ENCODE data around the gene FARS2. TPM values are rescaled to one million over a fixed set of nuclear protein-coding genes. Genes with fewer than 3 reads are reported as not detected.
"Not testable (repeated sequence)": the region's sequence is repeated elsewhere in the genome, so short reads cannot be mapped to it uniquely, and the experiment has no call there.

FARS2 gene
- total RNA-seq, 1 experiment from 2014 or later, result 20.0 TPM

GRCh38 chr6:5782783-5783547 is 521.7 kb downstream of the FARS2 start:
- DNase-seq (ENCODE audit: low spot score), result peak; percentile 33

- no peak for DNase-seq (ENCODE audit: low spot score)
Observed at GRCh38 chr6:5783584-5784089, 522.3 kb downstream of the FARS2 start.

GRCh38 chr6:5785249-5785648 is 523.9 kb downstream of the FARS2 start:
- DNase-seq (ENCODE audit: low spot score), result no peak

DNA sequence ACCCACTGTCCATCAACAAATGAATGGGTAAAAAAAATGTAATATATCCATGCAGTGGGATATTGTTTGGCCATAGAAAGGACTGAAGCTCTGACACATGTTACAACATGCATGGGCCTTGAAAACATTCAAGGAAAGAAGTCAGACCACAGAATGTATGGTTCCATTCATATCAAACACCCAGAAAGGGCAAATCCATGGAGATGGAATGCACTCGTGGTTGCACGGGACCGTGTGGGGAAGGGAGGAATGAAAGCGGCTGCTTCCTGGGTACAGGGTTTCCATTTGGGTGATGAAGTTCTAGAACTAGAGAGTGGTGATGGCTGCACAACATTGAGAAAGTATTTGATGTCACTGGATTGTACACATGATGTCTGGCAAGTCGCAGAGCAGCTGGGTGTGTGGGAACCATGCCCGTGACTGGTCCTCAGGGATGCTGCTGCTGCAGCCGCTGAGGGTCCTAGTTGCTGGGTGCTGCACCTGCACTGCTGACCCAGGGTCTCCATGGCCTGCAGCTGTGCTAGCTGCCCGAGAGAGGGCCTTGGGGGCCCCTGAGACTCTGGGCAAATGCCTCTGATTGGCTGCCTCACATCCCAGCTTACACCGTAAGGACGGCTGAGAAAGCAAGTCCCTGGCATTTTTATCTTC is 525.1 kb downstream of the FARS2 start:
- DNase-seq (ENCODE audit: low spot score), result no peak

DNA sequence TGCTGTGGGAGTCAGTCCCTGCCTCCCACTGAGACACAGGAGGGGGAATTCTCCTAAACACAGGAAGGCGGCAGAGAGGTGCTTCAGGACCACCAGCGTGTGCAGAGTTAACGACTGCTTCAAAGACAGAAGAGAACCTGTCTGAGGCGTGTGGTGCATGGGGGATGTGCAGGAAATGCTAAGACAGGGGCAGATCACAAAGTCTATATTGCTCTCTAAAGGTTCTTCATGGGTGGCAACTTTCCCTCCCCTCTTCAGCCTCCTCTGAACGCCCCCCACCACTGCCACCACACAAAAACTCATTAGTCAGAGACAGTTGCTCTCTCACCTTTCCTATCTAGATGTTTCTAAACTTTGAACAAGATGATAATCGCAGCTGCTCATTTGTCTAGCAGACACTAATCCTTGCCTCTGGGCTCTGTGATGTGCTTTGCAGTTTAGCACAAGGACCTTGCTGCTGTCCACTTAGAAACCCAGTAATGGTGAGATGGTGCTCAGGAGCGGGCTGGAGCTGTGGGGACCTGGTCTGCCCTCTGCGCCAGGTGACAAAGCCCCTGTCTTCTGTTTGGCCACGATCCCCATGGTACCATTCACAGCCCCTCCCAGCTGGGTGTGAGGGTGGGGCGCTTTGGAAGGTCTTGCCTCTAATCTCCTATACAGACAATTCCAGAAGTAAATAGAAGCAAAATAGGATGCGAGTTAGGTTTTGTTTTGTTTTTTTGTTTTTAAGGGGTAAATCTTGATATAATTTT is 525.8 kb downstream of the FARS2 start:
- DNase-seq (ENCODE audit: low spot score), result no peak

GRCh38 chr6:5789426-5789825 is 528.1 kb downstream of the FARS2 start:
- DNase-seq (ENCODE audit: low spot score), result not testable (repeated sequence)

DNA sequence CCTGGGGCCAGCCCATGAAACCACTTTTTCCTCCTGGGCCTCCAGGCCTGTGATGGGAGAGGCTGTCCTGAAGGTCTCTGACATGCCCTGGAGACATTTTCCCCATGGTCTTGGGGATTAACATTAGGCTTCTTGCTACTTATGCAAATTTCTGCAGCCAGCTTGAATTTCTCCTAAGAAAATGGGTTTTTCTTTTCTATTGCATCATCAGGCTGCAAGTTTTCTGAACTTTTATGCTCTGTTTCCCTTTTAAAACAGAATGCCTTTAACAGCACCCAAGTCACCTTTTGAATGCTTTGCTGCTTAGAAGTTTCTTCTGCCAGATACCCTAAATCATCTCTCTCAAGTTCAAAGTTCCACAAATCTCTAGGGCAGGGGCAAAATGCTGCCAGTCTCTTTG is 535.2 kb downstream of the FARS2 start:
- not testable (repeated sequence) for DNase-seq (ENCODE audit: low spot score)

DNA sequence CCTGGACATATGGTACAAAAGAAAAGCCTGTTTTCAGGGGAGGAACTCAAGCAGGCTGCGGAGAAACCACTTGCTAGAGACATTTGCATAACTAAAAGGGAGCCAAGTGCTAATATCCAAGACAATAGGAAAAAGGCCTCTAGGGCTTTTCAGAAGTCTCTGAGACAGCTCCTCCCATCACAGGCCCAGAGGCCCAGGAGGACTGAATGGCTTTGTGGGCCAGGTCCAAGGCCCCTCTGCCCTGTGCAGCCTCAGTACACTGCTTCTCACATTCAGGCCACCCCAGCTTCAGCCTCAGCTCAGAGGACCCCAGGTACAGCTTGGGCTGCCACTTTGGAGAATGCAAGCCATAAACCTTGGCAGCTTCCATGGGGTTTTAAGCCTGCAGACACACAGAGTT is 545.1 kb downstream of the FARS2 start:
- not testable (repeated sequence) for DNase-seq (ENCODE audit: low spot score)

DNA sequence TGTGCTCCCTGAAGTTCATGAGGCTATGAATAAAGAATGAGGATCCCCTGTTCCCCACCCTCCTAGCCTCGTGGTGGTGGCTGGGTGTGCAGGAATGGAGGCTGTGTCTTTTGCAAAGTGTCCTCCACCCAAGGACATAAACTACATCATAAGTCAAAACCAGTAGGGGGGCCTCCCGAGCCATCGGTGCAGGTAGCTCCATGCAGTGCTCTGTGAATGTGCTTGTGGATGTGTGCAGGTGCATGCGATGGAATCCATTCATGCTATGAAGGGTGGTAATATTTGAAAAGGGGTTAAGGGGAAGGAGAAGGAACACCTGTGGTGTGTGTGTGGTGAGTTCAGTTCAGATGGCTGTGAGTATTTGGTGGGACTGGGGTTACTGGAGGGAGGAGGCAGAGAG is 548.1 kb downstream of the FARS2 start:
- no peak for DNase-seq (ENCODE audit: low spot score)

DNA sequence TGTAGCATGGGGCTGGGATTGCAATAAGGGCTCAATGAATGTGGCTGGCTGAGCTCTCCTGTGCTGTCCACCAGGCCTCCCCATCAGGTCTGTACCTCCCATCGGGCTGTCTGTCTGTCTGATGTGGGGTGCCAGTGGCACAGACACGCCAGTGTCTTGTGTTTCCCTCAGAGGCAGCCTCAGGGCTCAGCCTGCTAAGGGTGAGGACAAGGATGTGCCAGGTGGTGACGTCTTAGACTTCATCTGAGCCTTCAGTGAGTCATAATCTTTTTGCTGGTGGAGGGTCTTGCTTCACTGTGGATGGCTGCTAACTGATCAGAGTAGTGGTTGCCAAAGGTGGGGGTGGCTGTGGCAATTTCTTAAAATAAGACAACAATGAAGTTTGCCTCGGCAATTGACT is 550.7 kb downstream of the FARS2 start:
- no peak for DNase-seq (ENCODE audit: low spot score)

- no peak for DNase-seq (ENCODE audit: low spot score)
Observed at GRCh38 chr6:5813625-5814027, 552.3 kb downstream of the FARS2 start.

DNA sequence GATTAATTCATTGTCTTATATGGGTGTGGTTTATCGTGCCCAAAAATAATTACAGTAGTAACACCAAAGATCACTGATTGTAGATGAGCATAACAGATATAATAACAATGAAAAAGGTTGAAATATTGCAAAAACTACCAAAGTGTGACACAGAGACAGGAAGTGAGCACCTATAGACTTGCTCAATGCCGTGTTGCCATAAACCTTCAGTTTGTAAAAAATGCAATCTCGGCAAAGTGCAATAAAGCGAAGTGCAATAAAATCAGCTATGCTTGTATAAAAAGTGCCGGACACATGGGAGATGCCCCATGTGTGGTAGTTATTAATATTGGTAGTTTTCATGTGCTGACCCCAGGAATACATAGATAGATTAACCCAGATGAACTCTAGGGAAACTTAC is 552.8 kb downstream of the FARS2 start:
- no peak for DNase-seq (ENCODE audit: low spot score)

GRCh38 chr6:5814901-5815300 is 553.6 kb downstream of the FARS2 start:
- no peak for DNase-seq (ENCODE audit: low spot score)

DNA sequence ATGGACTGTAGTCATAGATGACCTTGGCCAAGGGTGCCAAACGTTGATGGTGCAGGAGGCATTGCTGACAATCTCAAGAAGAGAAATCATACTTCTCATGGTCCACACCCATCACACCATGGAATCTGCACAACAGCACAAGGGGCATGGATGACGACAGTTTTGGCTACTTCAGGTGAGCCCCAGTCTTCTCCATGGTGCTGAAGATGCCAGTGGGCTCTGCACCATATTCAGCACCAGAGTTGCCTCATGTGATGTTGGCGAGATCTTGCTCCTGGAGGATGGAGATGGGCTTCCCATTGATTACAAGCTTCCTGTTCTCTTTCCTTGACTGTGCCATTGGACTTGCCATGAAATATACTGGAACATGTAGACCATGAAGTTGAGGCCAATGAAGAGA is 556.6 kb downstream of the FARS2 start:
- no peak for DNase-seq (ENCODE audit: low spot score)

- DNase-seq (ENCODE audit: low spot score), result no peak
Observed at GRCh38 chr6:5818959-5819358, 557.6 kb downstream of the FARS2 start.

Other genes with a start within 250 kb of the FARS2 start
- 0.03 TPM in 1 of 2 replicates, not detected in the other for gene PPP1R3G, start 176.2 kb upstream of the FARS2 start, total RNA-seq (2014; rRNA removed; shearing (Covaris generic))
- gene LYRM4, start 563 bp upstream of the FARS2 start, total RNA-seq (2014; rRNA removed; shearing (Covaris generic)), result 25.0 and 29.9 TPM in 2 replicates

Data from HT-29 (cell line).